BE2C (cell line): ENCODE measurements around the gene SF3B6. TPM values are rescaled to one million over a fixed set of nuclear protein-coding genes. Genes with fewer than 3 reads are reported as not detected.
A peak's percentile ranks its signal among the peaks of the same experiment; 100 is the strongest.

Experiments
- DNase-seq: peaks from one replicate; pipeline ENCODE4 v3.0.0-alpha.2; 2020
- H3K27me3 ChIP-seq: fragments of 250-450 bp; sonication (Bioruptor Pico); 2 replicates; pipeline ENCODE4 v1.5.1; 2020; ENCODE audit warnings: mild to moderate bottlenecking
- H3K36me3 ChIP-seq: fragments of 250-450 bp; sonication (Bioruptor Pico); 2 replicates; pipeline ENCODE4 v1.5.1; 2020; ENCODE audit warnings: mild to moderate bottlenecking
- H3K4me1 ChIP-seq: fragments of 250-450 bp; sonication (Bioruptor Pico); 2 replicates; pipeline ENCODE4 v1.5.1; 2020
- H3K4me3 ChIP-seq: 2 replicates; pipeline ENCODE4 v1.5.1; 2011; ENCODE audit warnings: low read depth, low read length
- H3K9me3 ChIP-seq: fragments of 250-450 bp; sonication (Bioruptor Pico); 2 replicates; pipeline ENCODE4 v1.5.1; 2020
- polyA plus RNA-seq: library from polyadenylated mRNA; unstranded; fragments of >200 nt; gene quantifications from one replicate; pipeline ENCODE4 v1.2.1, GENCODE V29; 2012; ENCODE audit warnings: low read depth, missing spikeins; ENCODE audit not compliant: insufficient read length, insufficient read depth
- TF ChIP-seq, protein P1 (sequence below): IDR thresholded peaks from 2 replicates; pipeline ENCODE4 v1.5.1; 2012; ENCODE audit warnings: mild to moderate bottlenecking, low read depth, low read length

The SF3B6 gene, protein sequence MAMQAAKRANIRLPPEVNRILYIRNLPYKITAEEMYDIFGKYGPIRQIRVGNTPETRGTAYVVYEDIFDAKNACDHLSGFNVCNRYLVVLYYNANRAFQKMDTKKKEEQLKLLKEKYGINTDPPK
- polyA plus RNA-seq, result 249 TPM

DNA sequence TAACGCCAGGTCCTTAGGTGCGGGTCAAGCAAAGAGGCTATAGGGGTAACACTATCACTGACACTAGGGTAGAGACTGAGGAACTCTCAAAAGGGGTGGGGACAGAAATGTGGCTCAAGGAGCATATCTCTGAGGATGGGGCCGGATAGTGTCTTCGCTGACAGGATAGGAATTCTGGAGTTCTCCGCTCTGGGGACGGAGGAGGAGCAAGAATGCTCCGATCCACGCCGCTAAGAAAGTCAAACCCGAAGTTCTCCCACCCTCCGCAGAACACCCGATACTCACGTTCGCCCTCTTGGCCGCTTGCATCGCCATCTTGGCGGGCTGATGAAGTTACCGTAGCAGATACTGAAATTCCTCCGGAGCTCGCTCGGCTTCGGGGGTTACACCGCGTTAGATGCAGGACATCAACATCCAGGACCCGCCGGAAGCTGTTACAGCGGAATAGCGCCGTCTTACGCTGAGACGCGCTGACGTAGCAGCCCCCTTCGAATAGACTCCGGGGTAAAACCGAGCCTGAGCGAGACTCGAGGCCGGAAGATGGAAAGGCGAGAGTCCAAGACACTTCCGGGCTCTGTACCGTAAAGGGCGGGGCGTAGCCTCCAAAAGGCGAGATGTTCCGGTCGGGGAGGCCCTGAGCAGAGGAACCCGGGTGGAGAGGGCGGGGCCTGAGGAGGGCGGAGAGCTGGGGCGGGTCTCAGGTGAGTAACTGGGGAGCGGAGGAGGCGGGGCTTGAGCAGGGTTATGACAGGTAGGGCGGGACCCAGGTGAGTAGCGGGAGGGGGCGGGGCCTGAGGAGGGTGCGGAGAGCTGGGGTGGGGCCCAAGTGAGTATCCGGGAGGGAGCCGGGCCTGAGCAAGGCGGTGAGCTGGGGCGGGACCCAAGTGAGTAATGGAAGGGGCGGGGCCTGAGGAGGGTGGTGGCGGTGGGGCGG is at the start of gene SF3B6:
Gene SF3B6, minus strand, starts transcription at position 412 of the 934 bp plus-strand sequence. Its CDS starts 97 bp downstream, at position 315.
- Histone ChIP-seq H3K36me3 (peaks cover 14% of the 10 kb centered on the region), H3K9me3 (no peaks in the 10 kb centered on the region), H3K27me3 (no peaks in the 10 kb centered on the region), H3K4me3 (peak within 1 kb of the TSS; percentile 100), H3K4me1 (no peaks in the 10 kb centered on the region)
- TF ChIP-seq, protein P1, sequence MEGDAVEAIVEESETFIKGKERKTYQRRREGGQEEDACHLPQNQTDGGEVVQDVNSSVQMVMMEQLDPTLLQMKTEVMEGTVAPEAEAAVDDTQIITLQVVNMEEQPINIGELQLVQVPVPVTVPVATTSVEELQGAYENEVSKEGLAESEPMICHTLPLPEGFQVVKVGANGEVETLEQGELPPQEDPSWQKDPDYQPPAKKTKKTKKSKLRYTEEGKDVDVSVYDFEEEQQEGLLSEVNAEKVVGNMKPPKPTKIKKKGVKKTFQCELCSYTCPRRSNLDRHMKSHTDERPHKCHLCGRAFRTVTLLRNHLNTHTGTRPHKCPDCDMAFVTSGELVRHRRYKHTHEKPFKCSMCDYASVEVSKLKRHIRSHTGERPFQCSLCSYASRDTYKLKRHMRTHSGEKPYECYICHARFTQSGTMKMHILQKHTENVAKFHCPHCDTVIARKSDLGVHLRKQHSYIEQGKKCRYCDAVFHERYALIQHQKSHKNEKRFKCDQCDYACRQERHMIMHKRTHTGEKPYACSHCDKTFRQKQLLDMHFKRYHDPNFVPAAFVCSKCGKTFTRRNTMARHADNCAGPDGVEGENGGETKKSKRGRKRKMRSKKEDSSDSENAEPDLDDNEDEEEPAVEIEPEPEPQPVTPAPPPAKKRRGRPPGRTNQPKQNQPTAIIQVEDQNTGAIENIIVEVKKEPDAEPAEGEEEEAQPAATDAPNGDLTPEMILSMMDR, result no peak
- peak; percentile 98 for DNase-seq

DNA sequence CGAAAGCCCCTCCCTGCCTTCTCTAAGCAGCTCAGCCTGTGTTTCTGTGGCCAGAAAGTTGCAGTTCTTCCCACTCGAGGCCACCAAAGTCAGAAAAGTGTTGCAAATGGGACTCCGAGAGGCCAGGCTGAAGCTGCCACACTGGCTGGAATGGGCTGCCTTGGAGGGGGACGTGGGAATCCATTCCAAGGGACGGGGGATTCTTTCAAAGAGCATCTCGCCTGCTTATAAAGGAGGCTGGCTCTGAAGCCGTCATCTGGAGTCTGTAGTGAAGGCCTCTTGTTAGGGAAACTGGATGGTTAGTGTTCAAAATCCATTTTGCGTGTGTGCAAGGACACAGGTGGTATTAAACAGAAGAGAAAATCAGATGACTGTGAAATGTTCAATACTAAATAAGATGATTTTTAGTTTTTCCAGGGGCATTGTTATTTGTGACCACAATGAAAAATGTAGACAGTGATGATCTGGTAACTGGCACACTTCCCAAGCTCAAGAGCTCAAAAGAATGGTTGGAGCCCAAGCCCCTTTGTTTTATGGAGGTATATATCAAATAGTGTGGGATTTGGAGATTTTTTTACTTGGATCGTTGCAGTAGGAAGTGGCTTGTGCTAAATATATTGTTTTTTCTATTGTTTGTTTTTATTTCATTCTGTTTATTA is 47.9 kb upstream of the SF3B6 start:
- H3K36me3 ChIP-seq, result no peaks in the 10 kb centered on the region
- no peaks in the 10 kb centered on the region; the same call in 1 of the 2 replicates for H3K9me3 ChIP-seq
- peaks cover 5% of the 10 kb centered on the region for H3K4me1 ChIP-seq
- H3K4me3 ChIP-seq, result peak overlapping the region; percentile 61
- no peak for DNase-seq
- H3K27me3 ChIP-seq, result peaks cover 6% of the 10 kb centered on the region; the same call in 1 of the 2 replicates
- TF ChIP-seq, protein P1, result no peak

DNA sequence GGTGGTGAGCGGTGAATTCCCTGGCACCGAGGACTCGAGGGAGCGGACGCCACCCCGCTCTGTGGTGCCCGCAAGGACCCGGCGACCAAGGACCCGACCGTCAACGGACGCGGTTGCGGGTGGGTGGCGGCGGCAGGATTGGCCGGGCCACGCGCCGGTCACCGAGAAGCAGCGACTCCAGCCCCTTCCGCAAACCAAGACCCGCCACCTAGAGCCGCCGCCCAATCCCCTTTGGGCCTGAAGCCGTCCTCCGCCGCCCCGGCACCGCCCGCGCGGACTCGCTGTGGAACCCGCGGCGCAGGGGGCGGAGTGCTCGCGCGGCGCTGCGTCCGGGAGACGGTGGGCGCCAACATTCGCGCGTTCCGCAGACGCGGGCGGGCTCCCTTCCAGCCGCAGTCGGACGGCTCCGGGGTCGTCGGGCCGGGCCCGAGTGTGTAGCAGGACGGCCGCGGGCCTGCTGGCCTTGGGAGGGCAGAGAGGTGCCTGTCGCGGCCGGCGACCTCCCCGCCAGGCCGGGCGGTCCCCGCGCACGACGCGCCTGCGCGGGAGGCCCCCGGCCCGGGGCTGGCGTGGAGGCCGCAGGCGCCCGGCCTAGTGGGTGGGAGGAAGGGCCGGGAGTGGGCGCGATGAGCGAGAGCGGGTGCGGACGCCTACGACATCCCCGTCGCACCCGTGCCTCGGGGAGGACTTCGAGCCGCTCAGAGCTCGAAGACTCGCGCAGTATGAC is 47.2 kb upstream of the SF3B6 start, which contains the start of the genes FAM228B and PFN4:
Gene FAM228B, plus strand, starts transcription at position 275 of the 727 bp plus-strand sequence. CDS start 893 bp downstream, outside the sequence.
Gene PFN4, minus strand, starts transcription at position 140 of the 727 bp plus-strand sequence. CDS start 799 bp downstream, outside the sequence.
- Histone ChIP-seq H3K4me3 (peak within 1 kb of the TSS; percentile 61), H3K36me3 (no peaks in the 10 kb centered on the region), H3K27me3 (peaks cover 6% of the 10 kb centered on the region; the same call in 1 of the 2 replicates), H3K4me1 (peaks cover 12% of the 10 kb centered on the region), H3K9me3 (no peaks in the 10 kb centered on the region; the same call in 1 of the 2 replicates)
- TF ChIP-seq, protein P1, result no peak
- peak; percentile 66 for DNase-seq

DNA sequence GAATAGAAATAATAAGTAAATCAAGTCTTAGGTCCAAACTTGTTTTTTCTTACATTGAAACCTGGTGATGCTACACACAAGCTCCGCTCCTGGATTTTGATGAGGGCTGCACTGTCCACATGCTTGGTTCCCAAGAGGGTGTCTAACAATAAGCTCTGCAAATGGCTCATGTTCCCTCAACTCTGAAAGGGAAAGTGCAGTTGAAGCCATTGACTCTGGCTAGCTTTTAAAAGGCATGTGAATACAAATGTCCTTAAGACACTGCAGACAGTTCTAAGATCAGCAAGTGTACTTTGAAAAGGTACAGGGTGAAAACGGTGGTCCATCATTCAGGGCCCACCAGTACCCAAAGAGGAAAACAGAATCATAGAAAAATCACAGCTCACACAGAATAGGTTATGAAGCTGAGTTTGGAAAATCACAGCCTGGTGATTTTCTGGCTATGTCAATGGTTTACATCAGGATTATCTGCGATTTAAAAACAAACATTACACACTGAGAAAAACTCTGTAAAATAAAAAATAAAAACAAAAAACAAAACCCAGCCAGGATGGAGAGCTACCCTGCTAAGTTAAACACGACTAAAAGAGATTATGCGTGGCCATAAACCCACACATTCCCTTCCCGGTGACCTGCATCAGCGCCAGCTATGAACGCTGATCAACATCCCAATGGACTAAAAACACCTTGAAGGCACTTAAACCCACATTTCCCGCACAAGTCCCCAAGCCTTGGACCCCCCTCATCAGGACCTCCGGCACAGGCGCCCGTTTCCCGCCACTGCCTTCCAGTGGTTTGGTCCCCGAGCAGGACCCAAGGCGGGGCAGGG is 46.5 kb upstream of the SF3B6 start:
- H3K9me3 ChIP-seq, result no peaks in the 10 kb centered on the region; the same call in 1 of the 2 replicates
- TF ChIP-seq, protein P1, result no peak
- no peak for DNase-seq
- peak overlapping the region; percentile 61 for H3K4me3 ChIP-seq
- peaks cover 16% of the 10 kb centered on the region for H3K4me1 ChIP-seq
- H3K36me3 ChIP-seq, result no peaks in the 10 kb centered on the region
- H3K27me3 ChIP-seq, result peaks cover 6% of the 10 kb centered on the region; the same call in 1 of the 2 replicates

DNA sequence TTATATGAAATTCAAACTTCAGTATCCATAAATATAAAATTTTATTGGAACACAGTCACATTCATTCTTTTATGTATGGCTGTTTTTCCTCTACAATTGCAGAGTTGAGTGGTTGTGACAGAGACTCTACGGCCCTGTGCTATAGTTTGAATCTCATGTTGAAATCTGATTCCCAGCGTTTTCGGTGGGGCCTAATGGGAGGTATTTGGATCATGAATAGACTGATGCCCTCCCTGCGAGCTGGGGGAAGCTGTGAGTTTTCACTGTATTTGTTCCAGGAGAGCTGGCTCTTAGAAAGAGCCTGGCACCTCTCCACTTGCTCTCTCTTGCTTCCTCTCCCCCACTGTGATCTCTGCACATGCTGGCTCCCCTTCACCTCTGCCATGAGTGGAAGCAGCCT is 45.3 kb upstream of the SF3B6 start:
- DNase-seq, result no peak
- H3K4me3 ChIP-seq, result no peak overlapping the region
- peaks cover 18% of the 10 kb centered on the region for H3K4me1 ChIP-seq
- H3K27me3 ChIP-seq, result peaks cover 6% of the 10 kb centered on the region; the same call in 1 of the 2 replicates
- TF ChIP-seq, protein P1, result no peak
- no peaks in the 10 kb centered on the region for H3K36me3 ChIP-seq
- no peaks in the 10 kb centered on the region; the same call in 1 of the 2 replicates for H3K9me3 ChIP-seq
